NCI-H526 (cell line): ENCODE results near the gene FARS2.

Experiments
- DNase-seq, 2 experiments: peaks; one replicate each; lab custom pipeline; 2025; lab: John Stamatoyannopoulos, UW

The FARS2 gene

DNA sequence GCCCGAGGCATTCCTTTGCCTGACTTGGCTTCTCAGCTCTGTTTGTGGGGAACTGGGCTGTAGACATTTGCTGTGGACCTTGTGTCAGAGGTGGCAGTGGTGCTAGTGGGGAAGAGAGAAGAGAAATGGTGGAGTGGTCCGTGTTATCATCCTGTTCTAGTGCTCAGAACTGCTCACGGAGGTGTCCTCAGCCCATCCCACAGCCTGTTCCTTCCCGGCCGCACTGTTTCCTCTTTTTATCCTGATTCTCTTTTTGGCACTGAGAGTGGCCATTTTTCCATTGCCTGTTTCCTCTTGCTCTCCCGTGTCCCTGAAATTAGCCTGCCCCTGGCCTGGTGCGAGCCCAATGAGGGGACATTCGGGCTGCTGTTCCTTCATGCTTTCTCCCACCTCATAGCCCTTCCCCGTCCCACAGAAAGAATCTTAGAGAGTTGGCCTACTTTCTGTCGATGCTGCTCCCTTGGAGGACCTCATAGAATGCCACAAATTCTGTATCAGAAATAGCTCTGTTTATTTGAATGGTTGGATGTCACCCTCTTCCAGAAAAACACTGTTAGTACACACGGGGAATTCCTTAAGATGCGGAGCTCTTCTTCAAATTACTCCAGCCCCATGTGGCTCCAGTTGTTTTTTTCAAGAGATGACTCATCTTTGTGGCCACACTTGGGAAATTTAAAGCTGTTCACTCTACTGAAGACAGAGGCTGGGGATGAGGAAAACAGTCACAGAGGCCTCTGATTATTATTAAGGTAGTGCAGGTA lies 26.1 kb downstream of the FARS2 start:
- no peak for DNase-seq

DNA sequence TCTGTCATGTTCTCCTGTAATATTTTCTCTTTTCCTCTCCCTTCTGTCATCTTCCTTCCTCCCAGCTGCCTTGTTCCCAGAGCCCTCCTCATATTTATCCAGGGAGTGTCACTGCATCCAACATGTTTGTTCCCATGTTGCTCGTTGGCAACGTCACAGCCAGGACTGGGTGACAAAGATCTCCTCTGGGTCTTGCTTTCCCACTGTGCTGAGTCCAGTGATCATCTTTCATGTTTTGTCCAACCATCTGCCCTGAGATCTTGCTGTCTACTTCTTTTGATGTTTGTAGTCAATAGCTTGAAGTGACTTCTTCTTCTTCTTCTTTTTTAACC lies 26.6 kb downstream of the FARS2 start:
- DNase-seq = no peak

DNA sequence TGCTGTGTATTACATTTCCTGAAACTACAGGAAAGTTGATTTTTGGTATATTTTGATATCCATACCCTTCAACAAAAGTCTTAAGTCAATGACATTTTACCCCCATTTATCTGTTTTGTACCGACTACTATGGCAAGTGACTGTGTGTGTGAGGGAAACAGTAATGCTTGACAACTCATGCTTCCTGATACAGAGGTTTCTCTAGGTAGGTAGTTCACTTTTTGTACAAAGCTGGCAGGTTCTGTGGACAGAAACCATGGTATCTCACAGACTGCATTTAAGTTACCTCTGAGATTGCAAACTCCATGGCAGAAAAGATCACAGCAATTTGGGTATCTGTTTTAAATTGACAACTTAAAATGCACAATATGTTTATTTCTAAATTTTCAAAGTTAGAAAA lies 28.8 kb downstream of the FARS2 start:
- DNase-seq = no peak

GRCh38 chr6:5290500-5290899 lies 29.2 kb downstream of the FARS2 start:
- no peak for DNase-seq

GRCh38 chr6:5292154-5292553 lies 30.8 kb downstream of the FARS2 start:
- DNase-seq = no peak

DNA sequence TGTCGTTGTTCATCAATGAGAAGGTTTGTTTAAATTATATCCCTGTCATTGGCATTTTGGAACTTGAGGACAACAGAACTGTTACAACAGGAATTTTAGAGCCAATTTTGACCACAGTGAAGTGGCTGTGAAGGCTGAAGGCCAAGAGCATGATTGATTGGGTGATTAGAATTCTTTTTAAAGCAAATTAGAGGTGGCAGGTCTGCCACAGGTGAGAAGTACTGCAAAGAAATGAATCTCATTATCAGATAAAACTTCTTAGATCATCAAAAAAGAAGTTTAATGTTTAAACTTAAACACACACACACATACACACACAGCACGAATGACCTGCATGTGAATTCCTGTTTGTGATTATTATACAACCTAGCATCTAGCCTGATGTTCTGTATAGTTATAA lies 32.4 kb downstream of the FARS2 start:
- DNase-seq = no peak

DNA sequence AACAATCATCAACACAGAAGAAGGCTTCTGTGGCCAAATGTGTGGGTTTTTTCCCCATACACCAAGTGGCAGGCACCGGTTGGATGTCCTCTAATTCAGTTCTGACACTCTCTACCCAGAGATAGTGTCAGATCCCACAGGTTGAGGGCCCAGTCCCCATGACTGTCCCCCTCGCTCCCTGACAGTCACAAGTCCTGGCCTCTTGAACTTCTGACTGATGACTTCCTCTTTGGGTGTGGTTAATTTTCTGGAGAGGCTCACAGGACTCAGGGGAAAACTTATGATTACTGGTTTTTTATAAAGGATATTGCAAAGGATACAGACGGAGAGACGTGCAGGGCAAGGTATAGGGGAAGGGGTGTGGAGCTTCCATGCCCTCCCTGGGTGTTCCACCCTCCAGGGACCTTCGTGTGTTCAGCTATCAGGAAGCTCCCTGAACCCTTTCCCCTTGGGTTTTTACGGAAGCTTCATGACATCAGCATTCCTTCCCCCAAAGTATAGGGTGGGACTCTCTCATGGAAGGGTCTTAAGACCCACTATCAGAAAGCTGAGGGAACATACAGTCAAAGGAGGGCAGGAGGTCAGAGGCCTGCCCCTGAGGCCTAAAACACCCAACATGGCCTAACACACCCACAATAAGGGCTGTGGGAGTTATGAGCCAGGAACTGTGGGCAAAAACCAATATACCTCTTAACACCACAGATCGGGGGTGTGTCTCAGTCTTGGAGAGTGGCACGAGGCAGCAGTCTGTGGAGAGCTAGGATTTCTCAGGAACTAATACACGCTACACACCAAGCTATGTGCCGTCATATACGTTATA lies 33.3 kb downstream of the FARS2 start:
- DNase-seq = no peak

DNA sequence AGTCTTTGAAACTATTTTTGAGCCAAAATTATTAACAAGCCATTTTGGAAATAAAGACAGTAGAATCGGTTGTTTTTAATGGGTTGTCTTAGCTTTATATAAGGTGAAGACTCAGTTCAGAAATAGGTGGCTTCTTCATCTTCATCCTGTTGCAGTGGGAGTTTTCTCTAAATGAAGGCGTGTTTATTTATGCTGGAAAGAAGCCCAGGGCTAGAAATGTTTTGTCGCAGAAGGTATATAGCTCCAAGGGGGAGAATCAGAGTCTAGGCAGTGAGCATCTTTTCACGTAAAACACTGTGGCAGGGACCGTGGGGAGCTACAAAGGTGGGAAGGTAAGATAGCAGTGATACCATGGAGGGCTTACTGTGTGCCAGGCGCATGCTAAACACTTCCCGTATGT lies 34.3 kb downstream of the FARS2 start:
- DNase-seq = no peak

GRCh38 chr6:5300206-5300764 lies 39.0 kb downstream of the FARS2 start:
- DNase-seq = no peak

- DNase-seq = no peak
Observed at GRCh38 chr6:5302220-5302946, 41.1 kb downstream of the FARS2 start.

GRCh38 chr6:5302995-5303622 lies 41.8 kb downstream of the FARS2 start:
- DNase-seq = peak; percentile 40 to 75

- no peak for DNase-seq
Observed at GRCh38 chr6:5303682-5304081, 42.4 kb downstream of the FARS2 start.

DNA sequence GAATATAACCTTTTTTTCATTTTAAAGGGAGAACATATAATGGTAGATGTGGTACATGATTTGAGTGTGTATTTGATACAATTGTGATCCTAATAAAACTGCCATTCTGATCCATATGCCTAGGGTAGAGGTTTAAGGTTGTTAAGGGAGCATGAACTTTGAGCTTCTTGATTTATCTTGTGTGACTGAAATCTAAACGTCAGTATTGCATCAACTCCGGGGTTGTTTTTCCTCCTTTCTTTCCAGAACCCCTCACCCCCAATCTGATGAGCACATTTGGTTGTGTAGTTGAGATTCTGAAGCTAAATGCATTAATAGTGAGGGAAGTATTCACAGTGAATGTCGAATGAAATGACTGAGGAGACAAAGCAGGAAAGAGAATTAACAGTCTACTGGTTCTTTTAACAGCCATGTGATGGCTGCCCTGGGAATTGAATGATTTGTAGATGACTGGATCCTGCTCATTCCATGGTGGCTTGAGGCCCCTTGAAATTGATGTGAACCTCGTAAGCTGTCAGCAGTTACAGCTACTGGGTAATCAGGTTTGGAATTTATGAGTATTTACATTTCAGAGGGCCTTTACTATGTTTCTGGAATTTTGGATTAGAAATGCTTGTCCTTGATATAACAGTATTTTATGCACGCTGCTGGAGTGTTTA lies 44.8 kb downstream of the FARS2 start:
- DNase-seq = no peak

DNA sequence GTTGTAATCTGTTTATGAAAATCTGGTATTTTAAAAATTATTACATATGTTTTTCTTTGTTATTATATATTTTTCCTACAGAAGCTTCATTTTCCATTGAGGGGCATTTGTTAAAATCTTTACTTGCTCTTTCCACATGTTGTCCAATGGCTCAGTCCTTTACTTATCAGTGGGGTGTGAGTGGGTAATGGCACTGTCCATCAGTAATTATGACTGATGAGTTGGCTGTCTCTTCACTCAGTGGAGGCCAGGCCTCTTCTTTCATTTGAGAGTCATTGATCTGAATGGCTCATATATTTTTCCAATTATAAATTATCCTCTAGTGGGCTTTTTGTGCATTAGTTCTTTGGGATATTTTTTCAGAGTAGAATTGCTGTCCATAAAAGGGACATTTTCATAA lies 45.7 kb downstream of the FARS2 start:
- DNase-seq = no peak

DNA sequence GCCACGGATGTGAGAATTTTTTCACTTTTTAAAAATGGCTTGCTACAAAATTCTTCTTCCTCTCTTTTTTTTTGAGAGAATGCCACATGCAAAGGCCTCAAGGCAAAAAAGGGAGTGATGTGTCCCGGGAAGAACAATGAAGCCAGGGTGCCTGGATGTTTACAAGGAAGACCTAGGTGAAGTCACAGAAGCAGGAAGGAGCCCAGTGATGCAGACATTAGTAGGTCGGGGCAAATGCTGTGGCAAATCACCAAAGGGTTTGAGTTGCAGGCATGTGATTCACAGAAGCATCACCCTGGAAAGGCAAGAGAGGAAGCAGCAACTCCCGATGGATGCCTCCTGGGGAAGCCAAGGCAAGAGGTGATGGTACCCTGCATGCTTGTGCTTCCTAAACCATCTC lies 46.8 kb downstream of the FARS2 start:
- no peak for DNase-seq

DNA sequence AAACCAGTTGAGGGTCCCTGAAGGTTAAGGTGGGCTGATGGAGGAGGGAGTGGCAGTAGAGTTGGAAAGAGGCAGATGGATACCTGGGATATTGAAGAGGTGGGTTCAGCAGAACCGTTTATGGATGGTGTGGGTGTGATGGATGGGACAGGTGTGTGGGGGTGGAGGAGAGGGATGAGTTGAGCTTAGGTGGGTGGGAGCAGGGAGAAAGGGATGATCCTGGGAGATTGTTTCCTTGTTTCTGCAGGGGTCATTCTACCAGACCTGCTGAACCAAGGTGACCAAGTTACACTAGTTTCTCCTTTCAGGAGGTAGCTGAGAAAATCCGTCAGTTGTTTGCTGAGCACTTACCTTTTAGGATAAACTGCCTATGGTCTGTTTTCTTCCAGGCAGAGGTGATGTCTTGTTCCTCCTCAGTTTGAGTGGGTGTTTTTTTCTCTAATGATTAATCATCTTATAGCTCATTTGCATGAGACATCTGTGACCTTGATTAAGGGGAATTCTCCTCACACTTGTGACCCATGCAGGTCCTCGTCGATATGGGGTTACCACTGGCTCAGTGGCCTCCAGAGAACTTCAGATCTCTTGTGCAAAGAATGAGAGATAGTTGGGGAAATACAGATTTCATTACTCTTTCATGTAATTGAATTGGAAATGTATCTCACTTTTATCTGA lies 53.0 kb downstream of the FARS2 start:
- no peak for DNase-seq

- DNase-seq = peak; percentile 70 to 73
Observed at GRCh38 chr6:5315881-5316280, 54.6 kb downstream of the FARS2 start.

DNA sequence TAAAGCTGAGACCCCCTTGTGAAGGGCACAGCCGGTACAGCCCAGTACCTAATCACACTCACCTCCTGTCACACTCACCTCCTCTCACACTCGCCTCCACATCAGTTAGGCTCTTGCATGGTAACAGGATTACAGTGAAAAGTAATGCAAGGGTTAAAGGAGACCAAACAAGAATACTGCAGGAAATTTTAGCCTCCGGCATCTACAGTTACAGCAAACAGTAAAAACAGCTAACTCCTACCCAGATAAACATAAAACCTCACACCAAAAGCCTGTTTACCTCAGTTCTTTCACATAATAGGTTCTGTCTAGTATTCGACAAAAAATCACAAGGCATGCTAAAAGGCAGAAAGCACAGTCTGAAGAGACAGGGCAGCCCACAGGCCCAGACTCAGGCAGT lies 55.6 kb downstream of the FARS2 start:
- DNase-seq = no peak

DNA sequence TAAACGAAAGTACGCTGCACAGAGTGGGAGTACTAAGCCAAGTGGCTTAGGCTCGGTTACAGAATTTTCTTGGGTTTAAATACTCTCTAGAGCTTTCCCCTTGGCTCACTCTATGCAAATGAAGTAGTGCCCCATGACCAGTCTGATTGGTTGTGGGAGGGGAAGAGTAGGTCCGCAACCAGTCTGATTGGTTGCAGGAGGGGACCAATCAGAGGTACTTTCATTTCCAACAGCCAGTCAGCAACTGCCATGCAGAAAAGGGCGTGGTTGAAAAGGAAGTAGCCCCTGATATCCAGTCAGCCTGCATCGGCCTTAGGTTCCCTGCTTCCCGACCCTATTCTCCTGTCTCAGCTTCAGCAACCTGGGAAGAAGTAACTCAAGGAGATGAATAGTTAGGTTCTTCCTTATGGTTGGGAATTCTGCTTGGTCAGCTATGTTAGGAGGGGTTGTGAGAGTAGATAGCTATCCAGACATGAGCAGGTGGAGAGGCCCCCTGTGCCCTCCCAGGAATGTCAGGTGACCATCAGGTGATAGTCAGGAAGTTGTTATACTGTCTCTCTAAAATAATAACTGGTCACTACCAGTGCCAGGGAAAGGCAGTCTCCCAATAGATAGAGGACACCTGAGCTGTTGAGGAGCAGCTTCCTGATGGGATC lies 57.4 kb downstream of the FARS2 start:
- no peak for DNase-seq

DNA sequence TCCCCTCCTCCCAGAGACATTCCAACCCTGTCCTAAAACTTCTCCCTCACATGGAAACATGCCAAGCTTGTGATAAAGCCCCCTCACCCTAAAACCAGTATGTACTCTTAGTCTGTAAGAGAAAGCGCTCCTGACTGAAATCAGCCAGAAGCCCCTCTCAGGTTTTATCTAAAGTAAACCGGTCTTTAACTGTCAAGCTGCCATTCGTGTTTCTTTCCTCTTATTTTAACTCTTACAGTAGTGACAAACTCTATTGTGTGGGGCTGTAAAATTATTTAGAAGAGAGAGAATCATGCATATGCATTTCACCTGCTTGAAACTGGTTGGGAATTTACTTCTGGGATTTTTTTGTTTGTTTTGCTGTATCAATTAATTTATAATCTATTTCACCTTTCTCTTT lies 62.7 kb downstream of the FARS2 start:
- DNase-seq = no peak

DNA sequence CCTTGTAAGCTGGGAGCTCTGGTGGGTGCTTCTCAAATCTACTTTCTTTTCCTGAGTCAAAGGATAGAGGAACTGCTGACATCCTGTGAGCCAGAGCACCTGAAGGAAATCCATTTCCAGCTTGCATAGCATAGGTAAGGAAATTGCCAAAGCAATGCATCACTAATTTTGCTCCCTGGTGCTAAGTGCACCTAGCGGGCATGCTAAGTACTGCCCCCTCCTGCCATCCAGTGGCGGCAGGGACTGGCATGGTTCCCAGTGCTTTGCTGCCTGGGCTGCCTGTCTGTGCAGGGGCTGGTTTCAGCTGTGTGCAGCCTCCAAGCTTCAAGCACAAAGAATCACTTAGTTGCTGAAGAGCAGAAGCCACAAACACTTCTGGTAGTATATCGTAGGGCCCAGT lies 63.9 kb downstream of the FARS2 start:
- no peak for DNase-seq
